Measurements from ENCODE around the gene RHPN2. TPM values are rescaled to one million over a fixed set of nuclear protein-coding genes. Genes with fewer than 3 reads are reported as not detected.
A peak's percentile ranks its signal among the peaks of the same experiment; 100 is the strongest.

The RHPN2 gene
- total RNA-seq, 2 donors from 2014 or later: 0.31 to 0.75 TPM

DNA sequence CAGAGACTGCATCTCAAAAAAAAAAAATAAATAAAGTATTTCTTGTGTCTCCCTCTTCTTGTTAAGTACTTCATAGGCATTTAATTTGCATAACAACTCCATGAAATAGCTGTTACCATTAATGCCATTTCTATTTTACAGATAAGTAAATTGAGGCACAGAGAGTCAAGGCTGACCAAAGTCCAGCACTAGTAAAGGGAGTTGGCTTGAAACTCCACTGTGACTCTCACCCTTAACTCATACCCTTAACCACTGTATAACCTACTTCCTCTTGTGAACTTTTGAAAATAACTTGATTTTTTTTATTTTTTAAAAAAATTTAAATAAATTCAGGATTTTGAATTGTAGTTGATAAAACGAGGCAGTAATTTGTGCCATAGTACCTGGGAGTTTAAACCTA, 22.3 kb upstream of the RHPN2 start:
- ATAC-seq (no peak), DNase-seq (ENCODE audit: low spot score) (no peak)
- Mint-ChIP-seq H3K27ac (no peak overlapping the region), H3K4me1 (ENCODE audit: low read depth in 2 of 2) (peaks cover 6 to 8% of the 10 kb centered on the region in 2 donors), H3K36me3 (peaks cover 6% of the 10 kb centered on the region), H3K27me3 (no peaks in the 10 kb centered on the region), H3K4me3 (no peak overlapping the region), H3K9me3 (no peaks in the 10 kb centered on the region)

DNA sequence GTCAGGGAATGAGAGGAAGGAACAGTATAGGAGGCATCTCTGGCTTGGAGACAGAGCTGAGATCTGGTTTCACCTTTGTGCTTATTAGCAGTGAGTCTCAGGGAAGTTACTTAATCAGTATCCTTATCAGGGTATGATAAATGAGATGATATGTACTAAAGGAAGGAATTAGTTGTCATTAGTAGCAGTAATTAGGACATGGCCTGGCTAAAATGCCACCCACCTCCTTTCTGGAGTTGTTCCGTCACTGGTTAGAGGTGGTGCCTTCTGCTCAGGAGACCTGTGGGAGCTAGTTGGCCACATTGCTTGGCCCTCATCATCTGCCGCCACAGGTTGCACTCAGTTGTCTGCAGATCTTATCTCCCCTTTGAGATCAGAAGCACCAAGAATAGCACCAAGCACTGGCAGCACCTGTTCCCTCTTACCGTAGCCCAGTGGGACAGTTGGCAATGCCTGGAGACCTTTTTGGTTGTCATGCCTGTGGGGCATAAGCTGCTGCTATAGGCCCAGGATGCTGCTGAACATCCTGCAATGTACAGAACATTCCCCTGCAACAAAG, 21.0 kb upstream of the RHPN2 start:
- peaks cover 10% of the 10 kb centered on the region for H3K36me3 Mint-ChIP-seq
- H3K4me1 Mint-ChIP-seq (ENCODE audit: low read depth in 2 of 2): peaks cover 18 to 20% of the 10 kb centered on the region in 2 donors
- no peak for DNase-seq (ENCODE audit: low spot score)
- ATAC-seq: no peak
- no peak overlapping the region for H3K4me3 Mint-ChIP-seq
- no peaks in the 10 kb centered on the region for H3K27me3 Mint-ChIP-seq
- H3K9me3 Mint-ChIP-seq: no peaks in the 10 kb centered on the region
- H3K27ac Mint-ChIP-seq: no peak overlapping the region

- Mint-ChIP-seq H3K4me1 (ENCODE audit: low read depth in 2 of 2) (peaks cover 14 to 16% of the 10 kb centered on the region in 2 donors), H3K27ac (peak within 1 kb of the TSS; percentile 89 to 98), H3K4me3 (peak within 1 kb of the TSS; percentile 98), H3K9me3 (no peaks in the 10 kb centered on the region), H3K27me3 (no peaks in the 10 kb centered on the region), H3K36me3 (peaks cover 5% of the 10 kb centered on the region)
- ATAC-seq (peak; percentile 97), DNase-seq (ENCODE audit: low spot score) (peak; percentile 89)
Measured at GRCh38 chr19:33080761-33081681, 16.3 kb upstream of the RHPN2 start, which contains the start of gene GPATCH1. Gene GPATCH1, plus strand, starts transcription at chr19:33081181. Its CDS starts 13 bp downstream, at chr19:33081194.

GRCh38 chr19:33075519-33075918, 10.8 kb upstream of the RHPN2 start:
- H3K4me1 Mint-ChIP-seq (ENCODE audit: low read depth in 2 of 2): no peaks in the 10 kb centered on the region
- no peaks in the 10 kb centered on the region for H3K9me3 Mint-ChIP-seq
- peaks cover 0 to 4% of the 10 kb centered on the region in 2 donors for H3K27me3 Mint-ChIP-seq
- DNase-seq (ENCODE audit: low spot score) (no peak), ATAC-seq (no peak)
- no peaks in the 10 kb centered on the region for H3K36me3 Mint-ChIP-seq
- H3K4me3 Mint-ChIP-seq: no peak overlapping the region
- no peak overlapping the region for H3K27ac Mint-ChIP-seq

- Mint-ChIP-seq H3K27ac (no peak overlapping the region), H3K4me3 (no peak overlapping the region), H3K4me1 (ENCODE audit: low read depth in 2 of 2) (no peaks in the 10 kb centered on the region), H3K27me3 (peaks cover 0 to 4% of the 10 kb centered on the region in 2 donors), H3K36me3 (no peaks in the 10 kb centered on the region), H3K9me3 (no peaks in the 10 kb centered on the region)
- ATAC-seq (peak in 1 of 2 donors; percentile 53), DNase-seq (ENCODE audit: low spot score) (no peak)
Measured at GRCh38 chr19:33071887-33072286, 7.2 kb upstream of the RHPN2 start.

DNA sequence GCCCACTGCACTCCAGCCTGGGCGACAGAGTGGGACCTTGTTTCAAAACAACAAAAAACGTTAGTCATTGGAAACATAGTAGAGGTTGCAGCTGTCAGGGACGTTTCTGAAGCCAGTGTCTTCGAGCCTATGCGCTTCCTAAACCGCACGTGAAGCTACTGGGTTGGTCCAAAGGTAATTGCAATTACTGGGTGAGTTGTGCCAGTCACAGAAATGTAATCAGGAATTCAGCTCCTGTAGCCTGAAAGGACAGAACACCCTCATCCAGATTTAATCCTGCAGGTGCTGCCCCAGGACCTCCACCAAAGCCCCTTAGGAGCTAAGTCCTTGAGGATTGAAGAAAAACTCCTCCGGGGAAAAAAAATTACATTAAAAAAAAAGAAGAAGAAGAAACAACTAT, 2.4 kb upstream of the RHPN2 start:
- Mint-ChIP-seq H3K9me3 (no peaks in the 10 kb centered on the region), H3K4me3 (no peak overlapping the region), H3K36me3 (no peaks in the 10 kb centered on the region), H3K4me1 (ENCODE audit: low read depth in 2 of 2) (no peaks in the 10 kb centered on the region), H3K27ac (no peak overlapping the region), H3K27me3 (peaks cover 0 to 11% of the 10 kb centered on the region in 2 donors)
- no peak for DNase-seq (ENCODE audit: low spot score)
- ATAC-seq: no peak

DNA sequence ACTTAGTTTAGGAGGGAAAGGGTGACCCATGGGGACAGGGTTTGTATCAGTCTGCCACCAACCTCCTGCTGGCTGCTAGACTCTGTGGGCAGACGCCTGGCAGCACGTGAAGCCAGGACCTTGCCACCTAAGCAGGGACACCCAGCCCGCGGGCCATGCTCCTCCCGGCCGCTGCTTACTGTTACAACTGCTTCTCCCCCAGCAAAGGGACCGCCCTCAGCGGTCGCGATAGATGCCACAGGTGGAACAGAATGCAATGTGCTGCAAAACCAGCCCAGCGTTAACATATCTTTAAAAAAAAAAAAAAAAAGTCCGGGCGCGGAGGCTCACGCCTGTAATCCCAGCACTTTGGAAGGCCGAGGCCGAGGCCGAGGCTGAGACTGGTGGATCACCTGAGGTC, 1.9 kb upstream of the RHPN2 start:
- Mint-ChIP-seq H3K27ac (no peak overlapping the region), H3K36me3 (no peaks in the 10 kb centered on the region), H3K9me3 (no peaks in the 10 kb centered on the region), H3K27me3 (peaks cover 0 to 11% of the 10 kb centered on the region in 2 donors), H3K4me1 (ENCODE audit: low read depth in 2 of 2) (no peaks in the 10 kb centered on the region), H3K4me3 (no peak overlapping the region)
- DNase-seq (ENCODE audit: low spot score) (no peak), ATAC-seq (no peak)

- DNase-seq (ENCODE audit: low spot score) (no peak), ATAC-seq (peak; percentile 38 to 48)
- Mint-ChIP-seq H3K27me3 (peaks cover 17 to 22% of the 10 kb centered on the region in 2 donors), H3K4me3 (peak overlapping the region; percentile 22), H3K36me3 (no peaks in the 10 kb centered on the region), H3K4me1 (ENCODE audit: low read depth in 2 of 2) (no peaks in the 10 kb centered on the region), H3K9me3 (no peaks in the 10 kb centered on the region), H3K27ac (no peak overlapping the region)
Measured at GRCh38 chr19:33064458-33064791, 263 bp downstream of the RHPN2 start.

DNA sequence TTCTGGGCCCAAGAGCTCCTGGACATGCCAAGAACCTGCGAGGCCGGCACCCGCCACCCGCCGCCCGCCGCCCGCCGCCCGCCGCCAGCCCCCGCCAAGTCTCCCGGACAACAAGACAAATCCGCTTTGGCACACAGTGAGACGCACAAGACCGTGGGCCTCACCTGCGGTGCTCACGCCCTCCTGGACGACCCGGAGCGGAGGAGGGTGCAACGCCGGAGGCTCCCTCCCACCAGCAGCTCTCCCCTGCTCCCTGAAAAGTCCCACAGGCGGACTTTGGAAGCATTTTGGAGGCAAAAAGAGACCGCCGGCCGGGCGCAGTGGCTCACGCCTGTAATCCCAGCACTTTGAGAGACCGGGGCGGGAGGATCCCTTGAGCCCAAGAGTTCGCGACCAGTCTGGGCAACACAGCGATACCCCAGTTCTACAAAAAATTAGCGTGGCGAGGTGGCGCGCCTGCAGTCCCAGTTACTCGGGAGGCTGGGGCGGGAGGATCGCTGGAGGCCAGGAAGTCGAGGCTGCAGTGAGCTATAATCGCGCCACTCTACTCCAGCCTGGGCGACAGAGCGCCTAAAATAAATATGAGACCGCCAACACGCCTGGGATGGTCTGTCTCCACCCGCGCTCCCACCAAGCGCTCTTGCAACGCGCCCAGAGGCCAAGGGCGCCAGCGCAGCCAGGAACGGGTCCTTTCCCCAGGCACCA, 783 bp downstream of the RHPN2 start:
- Mint-ChIP-seq H3K27ac (no peak overlapping the region), H3K4me3 (peak overlapping the region; percentile 22), H3K27me3 (peaks cover 20 to 22% of the 10 kb centered on the region in 2 donors), H3K4me1 (ENCODE audit: low read depth in 2 of 2) (no peaks in the 10 kb centered on the region), H3K36me3 (no peaks in the 10 kb centered on the region), H3K9me3 (no peaks in the 10 kb centered on the region)
- DNase-seq (ENCODE audit: low spot score) (no peak), ATAC-seq (no peak)

DNA sequence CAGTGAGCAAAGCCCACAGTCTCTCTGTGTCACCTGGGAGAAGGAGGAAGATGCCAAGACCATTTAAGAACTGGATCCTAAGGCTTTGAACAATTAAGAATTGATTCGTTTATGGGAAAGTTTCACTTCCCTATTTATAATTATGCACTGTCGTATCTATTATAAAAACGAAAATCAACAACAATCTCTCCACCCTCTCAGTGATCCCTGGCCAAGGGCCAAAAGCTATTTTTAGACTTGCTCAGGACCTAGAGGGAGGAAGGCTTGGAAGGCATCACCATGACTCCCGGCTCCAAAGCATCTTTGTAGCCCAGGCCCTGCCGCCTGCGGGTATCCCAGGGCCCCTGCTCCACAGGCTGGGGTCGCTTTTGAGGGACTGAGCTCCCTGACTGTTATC, 1.3 kb downstream of the RHPN2 start:
- ATAC-seq: no peak
- H3K9me3 Mint-ChIP-seq: no peaks in the 10 kb centered on the region
- no peaks in the 10 kb centered on the region for H3K36me3 Mint-ChIP-seq
- H3K27me3 Mint-ChIP-seq: peaks cover 20 to 22% of the 10 kb centered on the region in 2 donors
- no peaks in the 10 kb centered on the region for H3K4me1 Mint-ChIP-seq (ENCODE audit: low read depth in 2 of 2)
- H3K4me3 Mint-ChIP-seq: no peak overlapping the region
- no peak for DNase-seq (ENCODE audit: low spot score)
- no peak overlapping the region for H3K27ac Mint-ChIP-seq

DNA sequence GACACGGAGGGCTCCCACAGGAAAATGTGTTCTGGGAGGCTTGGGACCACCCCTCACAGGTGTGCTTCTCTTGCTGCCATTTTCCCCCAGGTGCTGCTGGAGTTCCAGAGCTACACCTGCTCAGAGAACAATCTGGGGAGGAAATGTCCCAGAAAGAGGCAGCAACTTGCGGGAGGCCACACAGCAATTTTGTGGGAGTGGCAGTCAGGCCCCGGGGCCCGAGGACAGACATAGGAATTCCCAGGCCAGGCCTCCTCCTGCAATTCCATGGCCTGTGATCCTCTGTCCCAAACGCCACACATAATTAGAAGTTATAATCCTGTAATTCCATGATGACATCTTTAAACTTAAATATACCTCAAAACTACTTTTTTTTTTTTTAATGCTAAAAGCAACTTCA, 1.8 kb downstream of the RHPN2 start:
- DNase-seq (ENCODE audit: low spot score): no peak
- H3K27ac Mint-ChIP-seq: no peak overlapping the region
- H3K4me3 Mint-ChIP-seq: no peak overlapping the region
- H3K27me3 Mint-ChIP-seq: peaks cover 20 to 22% of the 10 kb centered on the region in 2 donors
- no peaks in the 10 kb centered on the region for H3K36me3 Mint-ChIP-seq
- H3K9me3 Mint-ChIP-seq: no peaks in the 10 kb centered on the region
- ATAC-seq: no peak
- no peaks in the 10 kb centered on the region for H3K4me1 Mint-ChIP-seq (ENCODE audit: low read depth in 2 of 2)

- ATAC-seq (no peak), DNase-seq (ENCODE audit: low spot score) (no peak)
- H3K27me3 Mint-ChIP-seq: peaks cover 18 to 20% of the 10 kb centered on the region in 2 donors
- H3K4me3 Mint-ChIP-seq: no peak overlapping the region
- H3K36me3 Mint-ChIP-seq: no peaks in the 10 kb centered on the region
- no peaks in the 10 kb centered on the region for H3K9me3 Mint-ChIP-seq
- no peaks in the 10 kb centered on the region for H3K4me1 Mint-ChIP-seq (ENCODE audit: low read depth in 2 of 2)
- no peak overlapping the region for H3K27ac Mint-ChIP-seq
Measured at GRCh38 chr19:33060586-33060985, 4.1 kb downstream of the RHPN2 start.

GRCh38 chr19:33055718-33056117, 9.0 kb downstream of the RHPN2 start:
- no peak overlapping the region for H3K27ac Mint-ChIP-seq
- H3K27me3 Mint-ChIP-seq: peaks cover 11 to 16% of the 10 kb centered on the region in 2 donors
- H3K9me3 Mint-ChIP-seq: no peaks in the 10 kb centered on the region
- no peaks in the 10 kb centered on the region for H3K4me1 Mint-ChIP-seq (ENCODE audit: low read depth in 2 of 2)
- H3K36me3 Mint-ChIP-seq: no peaks in the 10 kb centered on the region
- ATAC-seq: no peak
- DNase-seq (ENCODE audit: low spot score): no peak
- H3K4me3 Mint-ChIP-seq: no peak overlapping the region

DNA sequence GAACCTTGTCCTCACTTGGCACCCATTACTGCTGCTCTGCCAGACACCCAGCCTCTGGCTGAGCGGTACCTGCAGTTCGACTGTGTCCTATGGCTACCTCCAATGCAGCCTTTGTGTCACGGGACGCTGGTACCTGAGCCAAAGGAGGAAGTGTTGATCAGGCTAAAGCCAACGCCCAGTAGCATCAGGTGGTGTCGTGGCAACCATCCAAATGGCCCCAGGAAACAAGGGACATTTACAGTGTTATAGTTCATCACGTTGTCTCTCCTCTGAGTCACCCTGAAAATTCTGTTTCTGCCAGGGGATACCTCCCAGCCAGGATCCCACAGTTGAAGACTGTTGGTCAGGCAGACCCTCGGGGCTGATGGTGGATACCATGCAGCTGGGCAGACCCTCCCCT, 10.1 kb downstream of the RHPN2 start:
- H3K9me3 Mint-ChIP-seq: no peaks in the 10 kb centered on the region
- no peaks in the 10 kb centered on the region for H3K36me3 Mint-ChIP-seq
- H3K4me3 Mint-ChIP-seq: no peak overlapping the region
- no peak overlapping the region for H3K27ac Mint-ChIP-seq
- ATAC-seq: no peak
- no peak for DNase-seq (ENCODE audit: low spot score)
- H3K27me3 Mint-ChIP-seq: peaks cover 3 to 5% of the 10 kb centered on the region in 2 donors
- H3K4me1 Mint-ChIP-seq (ENCODE audit: low read depth in 2 of 2): no peaks in the 10 kb centered on the region

Data from natural killer cell treated with Interleukin-12 subunit alpha and Interleukin-12 subunit beta and Interleukin-15 and Interleukin-18, amount 100 ng/mL, for 72 hours (primary cell).